AG08395 (cell line): Measurements from ENCODE around the gene IL7R.
A peak's percentile ranks its signal among the peaks of the same experiment; 100 is the strongest.
"Not testable (repeated sequence)": the region's sequence is repeated elsewhere in the genome, so short reads cannot be mapped to it uniquely, and the experiment has no call there.

Source experiments
- DNase-seq: peaks from one replicate; pipeline ENCODE4 v3.0.0; 2012; ENCODE audit warnings: mixed read lengths, low spot score

Gene IL7R

DNA sequence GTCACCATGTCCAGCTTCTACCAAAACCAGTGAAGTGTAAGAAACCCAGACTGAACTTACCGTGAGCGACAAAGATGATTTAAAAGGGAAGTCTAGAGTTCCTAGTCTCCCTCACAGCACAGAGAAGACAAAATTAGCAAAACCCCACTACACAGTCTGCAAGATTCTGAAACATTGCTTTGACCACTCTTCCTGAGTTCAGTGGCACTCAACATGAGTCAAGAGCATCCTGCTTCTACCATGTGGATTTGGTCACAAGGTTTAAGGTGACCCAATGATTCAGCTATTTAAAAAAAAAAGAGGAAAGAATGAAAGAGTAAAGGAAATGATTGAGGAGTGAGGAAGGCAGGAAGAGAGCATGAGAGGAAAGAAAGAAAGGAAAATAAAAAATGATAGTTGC, 19.8 kb downstream of the IL7R start:
- no peak for DNase-seq

GRCh38 chr5:35876922-35877321, 20.2 kb downstream of the IL7R start:
- DNase-seq, result peak; percentile 39

GRCh38 chr5:35877655-35878054, 21.0 kb downstream of the IL7R start:
- DNase-seq, result no peak

- no peak for DNase-seq
These were observed 21.4 kb downstream of the IL7R start for GRCh38 chr5:35878079-35878478.

DNA sequence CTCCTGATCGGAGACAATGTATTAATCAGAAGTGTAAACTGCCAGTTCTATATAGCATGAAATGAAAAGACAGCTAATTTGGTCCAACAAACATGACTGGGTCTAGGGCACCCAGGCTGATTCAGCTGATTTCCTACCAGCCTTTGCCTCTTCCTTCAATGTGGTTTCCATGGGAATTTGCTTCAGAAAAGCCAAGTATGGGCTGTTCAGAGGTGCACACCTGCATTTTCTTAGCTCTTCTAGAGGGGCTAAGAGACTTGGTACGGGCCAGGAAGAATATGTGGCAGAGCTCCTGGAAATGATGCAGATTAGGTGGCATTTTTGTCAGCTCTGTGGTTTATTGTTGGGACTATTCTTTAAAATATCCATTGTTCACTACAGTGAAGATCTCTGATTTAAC, 22.4 kb downstream of the IL7R start:
- DNase-seq, result no peak

DNA sequence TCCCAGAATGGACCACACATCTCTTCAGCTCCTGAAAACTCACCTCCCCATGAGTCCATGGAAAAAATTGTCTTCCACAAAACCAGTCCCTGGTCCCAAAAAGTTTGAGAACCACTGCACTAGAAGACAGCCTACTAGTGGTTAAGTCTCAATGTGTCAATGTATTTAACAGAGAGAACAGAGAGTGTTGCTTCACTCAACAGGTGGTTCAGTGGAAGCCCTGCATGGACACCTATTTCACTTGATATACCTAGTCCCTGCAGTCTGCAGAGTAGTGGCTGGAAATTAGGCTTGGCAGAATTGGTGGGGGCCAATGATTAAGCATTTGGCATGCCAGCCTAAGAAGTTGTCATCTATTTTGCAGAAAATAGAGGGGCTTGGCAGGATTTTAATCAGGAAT, 23.0 kb downstream of the IL7R start:
- no peak for DNase-seq

DNA sequence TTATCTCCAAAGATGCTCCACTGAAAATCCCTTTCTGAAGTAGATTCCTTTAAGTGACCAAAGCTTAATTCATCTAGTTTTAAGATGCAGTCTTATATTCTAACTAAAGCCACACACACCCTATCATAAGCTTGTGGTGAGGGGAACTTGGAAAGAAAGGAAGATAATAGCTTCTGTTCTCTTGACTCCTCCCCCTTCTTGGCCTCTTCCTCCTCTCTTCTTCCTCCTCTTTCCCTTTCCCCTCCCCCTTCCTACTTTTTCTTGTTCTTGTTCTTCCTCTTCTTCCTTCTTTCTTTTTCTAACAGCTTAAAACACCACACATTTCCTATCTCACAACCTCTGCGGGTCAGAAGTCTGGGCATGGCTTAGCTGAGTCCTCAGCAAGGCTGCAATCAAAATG, 23.5 kb downstream of the IL7R start:
- no peak for DNase-seq

- no peak for DNase-seq
These were observed 25.1 kb downstream of the IL7R start for GRCh38 chr5:35881758-35882157.

DNA sequence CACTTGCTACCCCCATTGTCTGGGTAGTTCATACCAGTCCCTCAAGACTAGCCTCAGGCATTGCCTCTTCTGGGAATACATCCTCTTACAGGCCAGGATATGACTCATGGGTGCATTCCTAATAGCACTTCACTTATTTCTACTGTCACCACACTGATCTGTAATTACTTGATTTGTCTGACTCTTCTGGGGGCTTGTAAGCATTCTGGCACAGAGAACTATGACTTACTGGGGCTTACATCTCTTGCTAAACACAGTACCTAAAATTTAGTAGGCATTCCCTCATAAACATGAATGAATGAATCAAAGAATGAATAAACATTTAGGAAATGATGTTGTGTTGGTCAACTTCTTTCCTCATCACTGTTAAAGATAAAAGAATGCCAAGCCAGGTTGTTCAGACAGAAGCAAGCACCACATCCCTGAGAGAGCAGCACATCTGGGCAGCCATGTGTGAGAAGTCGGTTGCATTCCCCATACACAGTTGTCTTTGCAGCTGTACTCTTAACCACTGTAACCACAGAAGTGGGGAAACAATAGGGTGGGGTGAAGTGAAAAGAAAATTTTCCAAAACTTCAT, 27.6 kb downstream of the IL7R start:
- DNase-seq, result peak; percentile 86

GRCh38 chr5:35884773-35885172, 28.1 kb downstream of the IL7R start:
- DNase-seq, result no peak

- no peak for DNase-seq
These were observed 29.7 kb downstream of the IL7R start for GRCh38 chr5:35886381-35886780.

DNA sequence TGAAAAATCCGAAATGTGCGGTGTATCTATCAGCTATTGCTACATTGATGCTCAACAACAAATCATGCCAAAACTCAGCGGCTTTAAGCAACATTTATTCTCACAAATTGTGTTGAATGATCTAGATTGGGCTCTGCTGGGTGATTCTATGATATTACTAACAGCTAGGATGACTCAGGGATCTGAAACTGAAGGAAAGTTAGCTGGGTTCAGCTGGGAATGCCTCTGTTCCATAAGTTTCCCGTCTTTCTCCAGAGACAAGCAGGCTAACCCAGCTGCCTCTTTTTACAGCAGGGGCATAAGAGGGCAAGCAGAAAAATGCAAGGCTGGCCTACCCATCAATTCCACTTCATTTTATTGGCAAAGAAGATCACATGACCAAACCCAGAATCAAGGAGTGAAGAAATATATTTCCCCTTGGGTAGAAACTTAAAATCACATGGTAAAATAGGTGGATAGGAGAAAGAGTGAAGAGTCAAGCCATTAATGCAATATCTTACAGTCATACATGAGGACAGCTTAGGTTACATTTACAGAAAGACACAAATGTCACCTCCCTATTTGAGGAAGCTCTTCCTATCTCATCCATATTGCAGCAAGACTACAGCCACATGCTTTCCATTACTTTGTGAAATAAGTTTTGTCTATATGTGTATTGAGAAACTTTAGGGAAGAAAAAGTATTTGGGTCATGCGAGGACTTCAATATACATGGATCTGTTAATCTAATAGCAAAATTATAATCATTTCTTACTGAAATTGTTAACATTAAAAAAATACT, 30.8 kb downstream of the IL7R start:
- DNase-seq, result no peak

DNA sequence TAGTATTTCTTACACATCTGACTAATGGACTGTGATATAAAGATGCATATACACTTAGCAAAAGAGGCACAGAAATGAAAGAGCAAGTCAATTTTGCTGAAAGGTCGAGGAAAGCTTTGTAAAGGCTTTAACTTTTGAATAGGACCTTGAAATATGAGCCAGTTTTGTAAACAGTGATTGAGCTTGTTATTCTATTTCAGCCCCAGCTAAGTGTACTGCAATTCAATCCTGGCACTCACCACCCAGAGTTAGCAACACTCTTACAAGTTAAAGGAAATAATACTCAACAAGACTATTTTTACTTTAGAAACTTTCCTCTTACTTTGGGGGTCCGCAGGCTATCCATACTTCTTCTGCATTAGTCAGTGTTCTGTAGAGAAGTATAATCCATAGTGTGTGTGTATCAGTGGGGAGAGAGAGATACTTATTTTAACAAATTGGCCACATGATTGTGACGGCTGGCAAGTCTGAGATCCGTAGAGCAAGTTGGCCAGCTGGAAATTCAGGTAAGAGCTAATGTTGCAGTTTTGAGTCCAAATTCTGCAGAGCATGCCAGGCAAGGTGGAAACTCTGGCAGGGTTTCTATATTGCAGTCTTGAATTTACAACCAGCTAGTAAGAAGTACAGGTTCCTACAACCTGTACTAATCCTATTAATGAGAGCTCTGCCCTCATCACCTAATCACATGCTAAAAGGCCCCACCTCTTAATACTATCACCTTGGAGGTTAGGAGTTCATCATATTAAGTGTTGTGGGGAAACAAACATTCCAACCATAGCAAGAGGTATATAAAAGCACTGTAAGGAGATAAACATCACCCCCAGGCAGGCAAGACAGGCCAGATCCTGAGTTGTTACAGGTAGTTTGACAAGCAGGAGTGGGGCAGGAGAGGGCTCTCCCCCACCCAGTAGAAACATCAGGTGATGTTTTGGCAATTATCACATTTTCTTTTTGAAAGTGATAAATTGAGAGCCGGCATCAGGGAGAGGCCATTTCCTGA, 33.6 kb downstream of the IL7R start:
- DNase-seq, result no peak

DNA sequence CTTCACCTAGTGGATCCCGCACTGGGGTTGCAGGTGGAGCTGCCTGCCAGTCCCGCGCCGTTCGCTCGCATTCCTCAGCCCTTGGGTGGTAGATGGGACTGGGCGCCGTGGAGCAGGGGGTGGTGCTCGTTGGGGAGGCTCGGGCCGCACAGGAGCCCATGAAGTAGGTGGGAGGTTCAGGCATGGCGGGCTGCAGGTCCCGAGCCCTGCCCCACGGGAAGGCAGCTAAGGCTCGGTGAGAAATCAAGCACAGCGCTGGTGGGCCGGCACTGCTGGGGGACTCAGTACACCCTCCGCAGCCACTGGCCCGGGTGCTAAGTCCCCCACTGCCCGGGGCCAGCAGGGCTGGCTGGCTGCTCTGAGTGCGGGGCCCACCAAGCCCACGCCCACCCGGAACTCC, 36.1 kb downstream of the IL7R start:
- DNase-seq, result not testable (repeated sequence)

DNA sequence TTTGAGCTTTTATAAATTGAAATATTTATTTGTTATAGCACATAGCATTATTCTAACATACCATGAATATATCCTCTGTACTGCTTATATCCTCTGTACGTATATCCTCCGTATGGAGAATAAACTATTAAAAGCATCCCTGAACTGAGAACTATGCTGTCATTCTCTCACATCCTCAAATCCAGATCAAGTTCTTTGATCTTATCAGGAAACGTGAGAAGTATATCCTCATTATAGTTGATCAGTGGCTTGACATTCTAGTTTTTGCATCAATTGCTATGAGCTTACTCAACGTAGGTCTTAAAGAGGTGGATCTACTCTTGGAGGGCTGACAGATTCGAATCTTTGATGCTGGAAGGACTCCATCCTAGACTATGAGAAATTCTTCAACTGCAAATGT, 37.4 kb downstream of the IL7R start:
- DNase-seq, result no peak

DNA sequence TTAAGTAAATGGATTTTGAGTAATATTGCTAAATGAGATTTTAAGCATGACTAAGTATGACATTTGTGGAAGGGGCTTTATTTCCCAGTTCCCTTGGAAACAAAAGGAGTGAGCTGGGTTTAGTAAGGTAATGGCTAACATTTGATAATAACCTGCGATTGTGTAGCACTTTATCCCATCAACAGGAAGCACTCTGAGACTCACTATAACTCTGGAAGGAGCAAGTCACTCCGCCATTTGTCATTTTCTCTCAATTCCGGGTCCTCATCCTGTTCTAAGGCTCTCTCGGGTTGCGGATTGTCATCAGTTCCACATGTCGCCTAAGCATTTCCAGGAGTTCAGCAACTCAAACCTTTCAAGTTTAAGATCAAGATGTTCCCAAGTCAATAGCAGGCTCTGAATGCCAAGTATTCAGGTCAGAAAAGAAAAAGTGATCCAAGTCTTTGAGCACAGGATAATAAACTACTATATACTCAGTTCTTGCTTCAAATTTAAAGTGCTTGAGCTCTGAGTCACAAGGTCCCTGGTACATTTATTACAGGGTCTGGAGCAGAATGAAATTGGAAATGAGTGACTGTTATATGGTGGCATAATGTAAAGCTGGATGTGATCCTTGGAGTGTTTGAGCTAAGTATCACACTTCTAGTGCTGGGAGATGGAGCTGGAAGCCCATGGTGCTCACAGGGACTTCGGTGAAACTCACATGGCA, 42.4 kb downstream of the IL7R start:
- DNase-seq, result peak; percentile 19

DNA sequence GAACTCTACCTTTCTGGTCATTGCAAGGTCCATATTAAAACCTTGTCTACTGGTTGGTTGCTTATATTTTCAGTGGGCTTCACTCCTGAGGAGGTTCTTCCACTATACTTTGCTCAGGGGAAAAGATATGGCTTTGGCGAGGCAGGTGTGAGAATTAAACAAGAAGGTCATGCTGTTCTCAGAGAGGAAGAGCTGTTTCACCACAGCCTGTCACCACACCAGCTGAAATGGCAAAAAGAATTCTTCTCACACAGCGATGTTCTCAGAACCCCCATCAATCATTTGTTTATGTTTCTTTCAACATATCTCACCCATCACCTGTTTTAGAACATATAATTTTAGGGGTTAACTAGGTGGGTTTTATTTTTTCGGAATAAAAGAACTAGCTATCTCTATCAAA, 43.1 kb downstream of the IL7R start:
- DNase-seq, result no peak

- no peak for DNase-seq
These were observed 44.4 kb downstream of the IL7R start for GRCh38 chr5:35900972-35901695.

DNA sequence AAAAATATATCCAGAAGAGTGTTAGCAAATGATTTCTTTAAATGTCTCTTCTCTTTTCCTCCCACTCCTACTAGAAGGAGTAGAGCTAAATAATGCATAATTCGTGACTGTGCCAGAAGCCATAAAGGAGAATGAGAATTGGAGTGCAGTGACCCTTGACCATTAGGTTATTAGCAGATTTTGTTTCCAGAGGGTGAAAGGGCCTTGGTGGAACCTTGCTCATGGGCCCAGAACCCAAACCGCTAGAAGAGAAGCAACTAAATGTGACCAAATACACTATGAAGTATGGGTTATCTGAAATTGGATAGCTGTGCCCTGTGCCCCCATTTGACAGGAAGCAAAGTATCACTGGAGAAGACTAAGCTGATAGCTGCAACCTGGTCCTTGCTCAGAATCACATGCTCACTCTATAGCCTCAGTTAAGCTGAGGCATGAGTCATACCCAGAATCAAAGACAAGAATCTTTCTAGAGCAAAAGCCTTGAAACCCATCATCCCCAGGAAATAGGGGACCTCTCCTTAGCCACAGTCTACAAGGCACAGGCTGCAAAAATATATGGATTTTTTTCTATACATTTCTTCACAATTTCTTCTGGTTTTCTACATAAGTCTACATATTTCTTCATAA, 45.5 kb downstream of the IL7R start:
- peak; percentile 11 for DNase-seq

DNA sequence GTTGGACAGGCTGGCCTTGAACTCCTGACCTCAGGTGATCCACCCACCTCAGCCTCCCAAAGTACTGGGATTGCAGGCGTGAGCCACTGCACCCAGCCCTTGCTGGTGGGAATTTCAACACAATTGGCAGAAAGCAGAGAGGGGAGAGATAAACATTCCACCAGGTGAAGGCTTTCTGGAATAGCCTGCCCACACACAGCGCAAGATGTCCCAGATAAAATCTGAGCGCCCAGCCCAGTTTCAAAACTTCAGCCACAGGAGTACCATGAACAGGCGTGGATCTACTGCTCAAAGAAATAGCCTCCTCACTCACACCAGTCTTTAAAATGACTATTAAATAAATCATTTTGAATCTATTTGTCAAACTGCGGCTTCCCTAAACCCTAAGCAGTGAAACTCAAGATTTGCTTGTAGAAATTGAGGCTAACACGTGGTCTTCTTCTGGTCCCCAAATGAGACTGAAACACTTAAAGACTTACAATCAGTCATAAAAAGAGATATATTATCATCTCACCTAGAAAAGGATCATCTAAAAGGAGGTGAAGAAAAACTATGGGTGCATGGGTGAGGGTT, 47.0 kb downstream of the IL7R start:
- no peak for DNase-seq
